Measurements from ENCODE around the gene CUL9.

DNA sequence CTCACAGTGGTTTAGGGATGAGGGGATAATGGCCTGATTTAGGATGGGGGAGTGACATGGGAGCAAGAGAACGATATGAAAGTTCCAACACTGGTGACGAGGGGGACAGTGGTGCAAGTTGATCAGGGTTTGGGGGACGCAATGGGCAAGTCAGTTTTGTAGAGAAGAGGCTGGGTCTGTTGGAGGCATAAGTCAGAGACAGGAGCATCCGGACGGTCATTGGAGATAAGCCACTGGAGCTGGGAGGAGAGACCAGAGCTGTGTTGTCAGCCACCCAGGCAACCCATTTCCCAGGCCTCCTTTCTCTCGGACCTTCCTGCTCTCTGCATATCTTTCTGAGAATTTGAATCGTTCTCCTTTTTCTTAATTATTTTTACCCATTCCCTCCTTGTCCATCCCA, 37.8 kb downstream of the CUL9 start:
- TF ChIP-seq CTCF (IDR thresholded peaks at IDR 0.05), result no peak
- TF ChIP-seq POLR2A (IDR thresholded peaks at IDR 0.05), result no peak
